Stimulated activated CD8-positive, alpha-beta memory T cell treated with anti-CD3 and anti-CD28 coated beads, Interleukin-7, amount 100 ng/mL, for 24 hours (primary cell): ENCODE results near the gene FSCN2.

Experiments used
- DNase-seq: peaks from one replicate; pipeline ENCODE4 v3.0.0-alpha.2; 2020; ENCODE audit warnings: low read depth

FSCN2 gene

GRCh38 chr17:81527591-81528383, at the start of gene FSCN2:
FSCN2 (plus strand) TSS chr17:81528377; CDS start chr17:81528532, 155 bp downstream.
- no peak for DNase-seq

- DNase-seq = no peak
Observed at GRCh38 chr17:81479175-81480071, 48.8 kb upstream of the FSCN2 start.

GRCh38 chr17:81480140-81481072, 47.8 kb upstream of the FSCN2 start:
- no peak for DNase-seq

GRCh38 chr17:81481073-81481799, 46.9 kb upstream of the FSCN2 start:
- DNase-seq = peak; percentile 11

GRCh38 chr17:81481815-81482505, 46.2 kb upstream of the FSCN2 start:
- DNase-seq = no peak

- DNase-seq = no peak
Observed at GRCh38 chr17:81482673-81483072, 45.5 kb upstream of the FSCN2 start.

- no peak for DNase-seq
Observed at GRCh38 chr17:81483085-81483861, 44.9 kb upstream of the FSCN2 start.

- no peak for DNase-seq
Observed at GRCh38 chr17:81483862-81484194, 44.3 kb upstream of the FSCN2 start.

GRCh38 chr17:81484195-81484979, 43.8 kb upstream of the FSCN2 start:
- DNase-seq = peak; percentile 64

- no peak for DNase-seq
Observed at GRCh38 chr17:81486199-81486810, 41.9 kb upstream of the FSCN2 start.

GRCh38 chr17:81487089-81487486, 41.1 kb upstream of the FSCN2 start:
- no peak for DNase-seq

GRCh38 chr17:81487487-81488275, 40.5 kb upstream of the FSCN2 start:
- DNase-seq = peak; percentile 59

- DNase-seq = no peak
Observed at GRCh38 chr17:81488276-81488860, 39.8 kb upstream of the FSCN2 start.

- no peak for DNase-seq
Observed at GRCh38 chr17:81489012-81489997, 38.9 kb upstream of the FSCN2 start.

- no peak for DNase-seq
Observed at GRCh38 chr17:81489998-81490992, 37.9 kb upstream of the FSCN2 start.
